K562 (cell line): Measurements from ENCODE around the gene ADORA1. TPM values are rescaled to one million over a fixed set of nuclear protein-coding genes. Genes with fewer than 3 reads are reported as not detected.
A peak's percentile ranks its signal among the peaks of the same experiment; 100 is the strongest.

Experiments
- CC2D1A ChIP-seq: fragments of 450-650 bp; IDR thresholded peaks from 2 replicates; pipeline ENCODE4 v1.6.1; 2017; ENCODE audit warnings: mild to moderate bottlenecking
- NFIX ChIP-seq: fragments of 250-450 bp; sonication (Bioruptor Pico); IDR thresholded peaks from 2 replicates; pipeline ENCODE4 v1.4.0; 2020; ENCODE audit warnings: low read depth, mild to moderate bottlenecking, moderate library complexity
- NR4A1 ChIP-seq, 2 experiments: fragments of 250-450 bp in 1 of 2; fragments of 450-650 bp in 1 of 2; sonication (Bioruptor Pico) in 1 of 2; IDR thresholded peaks; 2 replicates each; pipeline versions ENCODE4 v1.4.0 to v1.6.1; 2016 to 2020; ENCODE audit warnings: mild to moderate bottlenecking in 2 of 2, missing compliant biosample characterization in 1 of 2, missing genetic modification characterization in 1 of 2, moderate library complexity in 1 of 2
- POLR2AphosphoS2 ChIP-seq: IDR thresholded peaks from 2 replicates; pipeline ENCODE4 v1.6.1; 2012; ENCODE audit warnings: low read length, improper control_type of control experiment
- RB1 ChIP-seq: fragments of 450-650 bp; IDR thresholded peaks from 2 replicates; pipeline ENCODE4 v1.6.1; 2017; ENCODE audit warnings: low read depth, mild to moderate bottlenecking
- SP1 ChIP-seq: sonication (generic); formaldehyde crosslinking; IDR thresholded peaks from 2 replicates; pipeline ENCODE4 v1.8.1; 2022; ENCODE audit warnings: mild to moderate bottlenecking, missing genetic modification reagents
- ZNF23 ChIP-seq: fragments of 250-450 bp; sonication (Bioruptor Pico); IDR thresholded peaks from 2 replicates; pipeline ENCODE4 v1.4.0; 2020; ENCODE audit warnings: mild to moderate bottlenecking
- ZNF24 ChIP-seq: fragments of 450-650 bp; IDR thresholded peaks from 2 replicates; pipeline ENCODE4 v1.6.1; 2016
- ZNF444 ChIP-seq: fragments of 250-450 bp; sonication (Bioruptor Pico); IDR thresholded peaks from 2 replicates; pipeline ENCODE4 v1.4.0; 2020; ENCODE audit warnings: mild to moderate bottlenecking, moderate library complexity
- polyA plus RNA-seq, 8 experiments: library from polyadenylated mRNA; depleted of rRNA in 4 of 8; stranded (reverse) in 5 of 8; unstranded in 3 of 8; fragments of >200 nt; fragmentation: Nextera tagmentation in 2 of 8; fragmentation: Illumina TruSeq in 1 of 8; extraction: Ambion mirVana in 2 of 8; extraction: Trizol in 1 of 8; gene quantifications; 2 replicates each; pipeline versions ENCODE4 v1.2.1 to v1.2.3, GENCODE V29; 2011 to 2014; ENCODE audit warnings: inconsistent platforms in 1 of 8, missing spikeins in 1 of 8
- total RNA-seq, 7 experiments: library from RNA; depleted of rRNA in 6 of 7; stranded (reverse); fragments of >200 nt in 6 of 7; fragmentation: Illumina TruSeq in 2 of 7; extraction: Trizol in 2 of 7; gene quantifications; 2 replicates each; pipeline versions ENCODE4 v1.2.1 to v1.2.3, GENCODE V29; 2011 to 2021; ENCODE audit warnings: low replicate concordance in 1 of 7
- TF ChIP-seq, protein P1 (sequence below): fragments of 450-650 bp; formaldehyde crosslinking; IDR thresholded peaks from 2 replicates; pipeline ENCODE4 v1.4.0; 2020; ENCODE audit warnings: mild to moderate bottlenecking, moderate library complexity
- TF ChIP-seq, protein P2 (sequence below): sonication (generic); formaldehyde crosslinking; IDR thresholded peaks from 2 replicates; pipeline ENCODE4 v1.8.1; 2022; ENCODE audit warnings: missing genetic modification reagents
- TF ChIP-seq, protein P3 (sequence below): sonication (generic); formaldehyde crosslinking; IDR thresholded peaks from 2 replicates; pipeline ENCODE4 v1.8.1; 2023; ENCODE audit warnings: mild to moderate bottlenecking, missing genetic modification reagents

The ADORA1 gene
- total and polyA plus RNA-seq, 9 of the 15 experiments (the other 6 are each of a cell fraction or from before 2014, with no cell fraction given): not detected

DNA sequence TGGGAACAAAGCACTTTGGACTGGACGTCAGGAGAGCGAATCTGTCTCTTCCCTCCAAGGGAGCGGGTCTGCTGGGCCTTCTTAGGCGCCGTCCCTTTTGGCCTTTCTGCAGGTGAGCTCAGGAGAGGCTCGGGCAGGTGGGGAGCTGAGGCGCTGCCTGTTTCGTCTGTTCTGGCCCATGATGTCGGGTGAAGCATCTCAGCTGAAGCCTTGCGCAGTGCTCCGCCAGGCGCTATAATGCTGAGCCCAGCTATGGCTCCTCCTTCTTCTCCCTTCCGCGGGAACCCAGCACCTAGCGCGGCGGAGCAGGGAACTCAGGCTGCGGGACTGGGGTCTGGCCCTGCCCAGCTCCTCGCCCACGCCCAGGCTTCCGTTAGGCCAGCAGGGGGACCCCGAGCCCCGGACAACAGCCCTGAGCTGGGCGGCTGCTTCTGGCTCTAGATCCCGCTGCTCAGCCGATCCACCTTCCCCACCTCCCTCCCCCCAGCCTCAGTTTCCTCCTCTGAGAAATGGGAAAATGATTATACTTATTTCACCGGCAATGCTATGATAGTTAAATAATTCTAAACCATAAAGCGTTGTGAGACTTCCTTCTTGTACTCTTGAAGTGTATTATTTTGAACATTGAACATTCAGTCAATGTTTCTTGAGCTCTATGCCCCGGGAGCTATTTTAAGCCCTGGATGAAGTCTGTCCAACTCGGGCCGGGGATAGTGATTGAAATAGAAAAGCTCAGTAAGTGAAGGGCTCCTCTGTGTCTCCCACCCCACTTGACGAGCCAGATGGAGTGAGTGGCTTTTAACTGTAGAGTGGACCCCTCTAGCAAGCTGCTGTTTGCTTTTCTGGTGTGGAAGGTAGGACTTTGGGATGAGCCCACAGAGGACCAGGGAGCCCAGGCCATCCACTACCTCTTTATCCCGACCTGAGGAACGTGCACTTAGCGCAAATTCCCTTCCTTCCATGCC lies 9.6 kb upstream of the ADORA1 start (continued):
- TF ChIP-seq, protein P1, sequence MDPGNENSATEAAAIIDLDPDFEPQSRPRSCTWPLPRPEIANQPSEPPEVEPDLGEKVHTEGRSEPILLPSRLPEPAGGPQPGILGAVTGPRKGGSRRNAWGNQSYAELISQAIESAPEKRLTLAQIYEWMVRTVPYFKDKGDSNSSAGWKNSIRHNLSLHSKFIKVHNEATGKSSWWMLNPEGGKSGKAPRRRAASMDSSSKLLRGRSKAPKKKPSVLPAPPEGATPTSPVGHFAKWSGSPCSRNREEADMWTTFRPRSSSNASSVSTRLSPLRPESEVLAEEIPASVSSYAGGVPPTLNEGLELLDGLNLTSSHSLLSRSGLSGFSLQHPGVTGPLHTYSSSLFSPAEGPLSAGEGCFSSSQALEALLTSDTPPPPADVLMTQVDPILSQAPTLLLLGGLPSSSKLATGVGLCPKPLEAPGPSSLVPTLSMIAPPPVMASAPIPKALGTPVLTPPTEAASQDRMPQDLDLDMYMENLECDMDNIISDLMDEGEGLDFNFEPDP (CRISPR knock-in tag): no peak
- TF ChIP-seq ZNF24: no peak
- TF ChIP-seq ZNF444 (CRISPR knock-in tag): no peak
- TF ChIP-seq NR4A1 (CRISPR knock-in tag; IDR thresholded peaks at IDR 0.05): no peak
- no peak for TF ChIP-seq NR4A1 (tag; IDR thresholded peaks at IDR 0.05)
- TF ChIP-seq ZNF23 (CRISPR knock-in tag): no peak
- peak; percentile 84; the same call in 1 of the 2 replicates for TF ChIP-seq RB1
- TF ChIP-seq, protein P2, sequence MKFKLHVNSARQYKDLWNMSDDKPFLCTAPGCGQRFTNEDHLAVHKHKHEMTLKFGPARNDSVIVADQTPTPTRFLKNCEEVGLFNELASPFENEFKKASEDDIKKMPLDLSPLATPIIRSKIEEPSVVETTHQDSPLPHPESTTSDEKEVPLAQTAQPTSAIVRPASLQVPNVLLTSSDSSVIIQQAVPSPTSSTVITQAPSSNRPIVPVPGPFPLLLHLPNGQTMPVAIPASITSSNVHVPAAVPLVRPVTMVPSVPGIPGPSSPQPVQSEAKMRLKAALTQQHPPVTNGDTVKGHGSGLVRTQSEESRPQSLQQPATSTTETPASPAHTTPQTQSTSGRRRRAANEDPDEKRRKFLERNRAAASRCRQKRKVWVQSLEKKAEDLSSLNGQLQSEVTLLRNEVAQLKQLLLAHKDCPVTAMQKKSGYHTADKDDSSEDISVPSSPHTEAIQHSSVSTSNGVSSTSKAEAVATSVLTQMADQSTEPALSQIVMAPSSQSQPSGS (CRISPR knock-in tag): no peak
- peak; percentile 18; the same call in 1 of the 2 replicates for TF ChIP-seq CC2D1A
- no peak for TF ChIP-seq SP1 (CRISPR knock-in tag)
- TF ChIP-seq NFIX (CRISPR knock-in tag): no peak
- no peak for TF ChIP-seq POLR2AphosphoS2
- TF ChIP-seq, protein P3, sequence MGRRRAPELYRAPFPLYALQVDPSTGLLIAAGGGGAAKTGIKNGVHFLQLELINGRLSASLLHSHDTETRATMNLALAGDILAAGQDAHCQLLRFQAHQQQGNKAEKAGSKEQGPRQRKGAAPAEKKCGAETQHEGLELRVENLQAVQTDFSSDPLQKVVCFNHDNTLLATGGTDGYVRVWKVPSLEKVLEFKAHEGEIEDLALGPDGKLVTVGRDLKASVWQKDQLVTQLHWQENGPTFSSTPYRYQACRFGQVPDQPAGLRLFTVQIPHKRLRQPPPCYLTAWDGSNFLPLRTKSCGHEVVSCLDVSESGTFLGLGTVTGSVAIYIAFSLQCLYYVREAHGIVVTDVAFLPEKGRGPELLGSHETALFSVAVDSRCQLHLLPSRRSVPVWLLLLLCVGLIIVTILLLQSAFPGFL (CRISPR knock-in tag): no peak
